Measurements from ENCODE around the gene EPS8. TPM values are rescaled to one million over a fixed set of nuclear protein-coding genes. Genes with fewer than 3 reads are reported as not detected.
A peak's percentile ranks its signal among the peaks of the same experiment; 100 is the strongest.

Gene EPS8
- polyA plus RNA-seq, 1 of the 3 experiments (the other 2 are of a cell fraction), result 19.8 TPM

- TF ChIP-seq REST (IDR thresholded peaks at IDR 0.05; ENCODE audit: low read depth, low read length) (no peak), ZBTB33 (IDR thresholded peaks at IDR 0.05; ENCODE audit: borderline replicate concordance, low read depth) (no peak), ELF1 (IDR thresholded peaks at IDR 0.05) (no peak), TAF1 (IDR thresholded peaks at IDR 0.05; ENCODE audit: borderline replicate concordance, low read depth, low read length) (no peak), SMC3 (IDR thresholded peaks at IDR 0.05; ENCODE audit: low read depth, low read length) (no peak), CTCF (IDR thresholded peaks at IDR 0.05) (no peak)
Observed at GRCh38 chr12:15731940-15732339, 57.2 kb downstream of the EPS8 start (continued).

GRCh38 chr12:15729097-15729496 lies 60.1 kb downstream of the EPS8 start:
- no peak overlapping the region for H3K4me3 ChIP-seq (ENCODE audit: low read depth in 2 of 2, low read length in 1 of 2)
- DNase-seq, result no peak
- no peak overlapping the region for H3K4me2 ChIP-seq
- 88% methylated on average over 4 of the region's 4 CpGs for WGBS (ENCODE audit: low lambda C conversion rate)
- no peak overlapping the region for H2AFZ ChIP-seq (ENCODE audit: low read depth)
- POLR2A ChIA-PET, result no interaction called here
- H4K20me1 ChIP-seq (ENCODE audit: insufficient read depth), result no peaks in the 10 kb centered on the region
- H3K9me2 ChIP-seq, result no peaks in the 10 kb centered on the region
- peaks cover 21% of the 10 kb centered on the region for H3F3A ChIP-seq (replicated peaks; ENCODE audit: insufficient read depth)
- H3K36me3 ChIP-seq (replicated peaks in 1 of 2; ENCODE audit: control insufficient read depth in 1 of 2, insufficient read depth in 2 of 2, low read length in 1 of 2), result peaks cover 0 to 3% of the 10 kb centered on the region in 2 experiments
- H3K9me3 ChIP-seq, result peaks cover 8% of the 10 kb centered on the region; the same call in 1 of the 2 replicates
- peak overlapping the region in 1 of 2 experiments; percentile 86; a peak in 2 of 4 replicates for H3K27ac ChIP-seq (ENCODE audit: low read depth in 2 of 2, low read length in 1 of 2)
- no peak overlapping the region for H3K9ac ChIP-seq
- no peaks in the 10 kb centered on the region for H3K27me3 ChIP-seq (ENCODE audit: insufficient read depth)
- H3K79me2 ChIP-seq (ENCODE audit: insufficient read depth), result peaks cover 74% of the 10 kb centered on the region
- CTCF ChIA-PET, result no interaction called here
- peaks cover 0 to 21% of the 10 kb centered on the region in 2 experiments; a peak in 1 of 4 replicates for H3K4me1 ChIP-seq (ENCODE audit: control insufficient read depth in 1 of 2, insufficient read depth in 2 of 2, low read depth in 1 of 2, low read length in 1 of 2)
- no peak for TF ChIP-seq USF1 (IDR thresholded peaks at IDR 0.05; ENCODE audit: borderline replicate concordance, low read depth)
- TF ChIP-seq POLR2AphosphoS5 (IDR thresholded peaks at IDR 0.05; ENCODE audit: low read depth, low read length), result no peak
- TF ChIP-seq TAF1 (IDR thresholded peaks at IDR 0.05; ENCODE audit: borderline replicate concordance, low read depth, low read length), result no peak
- no peak for TF ChIP-seq PBX3 (IDR thresholded peaks at IDR 0.05)
- no peak for TF ChIP-seq ZBTB33 (IDR thresholded peaks at IDR 0.05; ENCODE audit: borderline replicate concordance, low read depth)
- no peak for TF ChIP-seq RXRA (IDR thresholded peaks at IDR 0.05; ENCODE audit: borderline replicate concordance, low read depth)
- TF ChIP-seq FOXJ3 (CRISPR knock-in tag; IDR thresholded peaks at IDR 0.05), result no peak
- no peak for TF ChIP-seq FOXM1 (IDR thresholded peaks at IDR 0.05; ENCODE audit: low read depth)
- no peak for TF ChIP-seq NFIC (IDR thresholded peaks at IDR 0.05; ENCODE audit: borderline replicate concordance)
- no peak for TF ChIP-seq CHD2 (IDR thresholded peaks at IDR 0.05; ENCODE audit: low read length, partially characterized antibody)
- TF ChIP-seq TEAD4 (IDR thresholded peaks at IDR 0.05; ENCODE audit: borderline replicate concordance, insufficient read depth), result no peak
- no peak for TF ChIP-seq YY1 (IDR thresholded peaks at IDR 0.05; ENCODE audit: low read depth)
- no peak for TF ChIP-seq NRF1 (IDR thresholded peaks at IDR 0.05; ENCODE audit: low read depth, low read length)
- TF ChIP-seq SMC3 (IDR thresholded peaks at IDR 0.05; ENCODE audit: low read depth, low read length), result no peak
- no peak for TF ChIP-seq JUND (IDR thresholded peaks at IDR 0.05)
- TF ChIP-seq ELF1 (IDR thresholded peaks at IDR 0.05), result no peak

All from SK-N-SH (cell line).